ES-I3 (cell line): ENCODE measurements around the gene BPIFA2.
"Not testable (repeated sequence)": the region's sequence is repeated elsewhere in the genome, so short reads cannot be mapped to it uniquely, and the experiment has no call there.

ENCODE experiments used
- H3K36me3 ChIP-seq: 2 replicates; pipeline ENCODE4 v1.6.1; 2013; ENCODE audit warnings: mild to moderate bottlenecking, low read length, control low read depth, moderate library complexity; ENCODE audit not compliant: insufficient read depth
- H3K4me1 ChIP-seq: 2 replicates; pipeline ENCODE4 v1.6.1; 2013; ENCODE audit warnings: mild to moderate bottlenecking, control low read depth, low read length; ENCODE audit not compliant: insufficient read depth
- H3K9ac ChIP-seq: 2 replicates; pipeline ENCODE4 v1.6.1; 2013; ENCODE audit warnings: low read depth, mild to moderate bottlenecking, low read length, moderate library complexity
- H3K9me3 ChIP-seq: 2 replicates; pipeline ENCODE4 v1.6.1; 2013; ENCODE audit warnings: mild to moderate bottlenecking, low read length, moderate library complexity; ENCODE audit not compliant: control insufficient read depth, insufficient read depth

The BPIFA2 gene

GRCh38 chr20:33167859-33168258, at the start of gene BPIFA2:
BPIFA2 (plus strand) TSS chr20:33168159; CDS start chr20:33169146, 987 bp downstream.
- Histone ChIP-seq H3K9ac (no peak within 1 kb of the TSS), H3K9me3 (no peaks in the 10 kb centered on the region), H3K36me3 (no peaks in the 10 kb centered on the region), H3K4me1 (no peaks in the 10 kb centered on the region)

GRCh38 chr20:33119725-33120720, 47.9 kb upstream of the BPIFA2 start:
- Histone ChIP-seq H3K9me3 (peaks cover 3% of the 10 kb centered on the region; the same call in 1 of the 2 replicates), H3K36me3 (no peaks in the 10 kb centered on the region), H3K4me1 (no peaks in the 10 kb centered on the region), H3K9ac (no peak overlapping the region)

GRCh38 chr20:33120934-33121333, 47.0 kb upstream of the BPIFA2 start:
- Histone ChIP-seq H3K9ac (no peak overlapping the region), H3K4me1 (no peaks in the 10 kb centered on the region), H3K36me3 (no peaks in the 10 kb centered on the region), H3K9me3 (peaks cover 3% of the 10 kb centered on the region; the same call in 1 of the 2 replicates)

- H3K4me1 ChIP-seq, H3K9ac ChIP-seq, H3K9me3 ChIP-seq, H3K36me3 ChIP-seq: not testable (repeated sequence)
These were observed 45.7 kb upstream of the BPIFA2 start for GRCh38 chr20:33122297-33122696.

DNA sequence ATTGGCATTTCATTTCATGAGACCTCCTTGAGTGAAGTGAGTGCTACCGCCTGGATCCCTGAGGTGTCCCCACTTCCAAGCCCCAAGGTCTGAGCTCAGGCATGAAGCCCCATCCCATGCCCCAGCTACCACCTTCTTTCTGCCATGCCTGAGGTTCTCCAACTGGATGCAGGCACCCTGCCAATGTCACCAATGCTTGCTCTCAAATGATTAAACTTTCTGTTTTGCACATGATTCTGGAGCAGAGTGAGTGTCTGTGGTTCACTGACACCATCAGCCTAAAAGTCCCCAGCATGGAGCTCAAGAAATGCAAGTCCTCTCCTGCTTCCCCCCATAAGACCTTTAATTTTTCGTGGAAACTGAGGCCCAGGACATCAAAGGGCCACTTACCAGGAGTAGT, 43.7 kb upstream of the BPIFA2 start:
- Histone ChIP-seq H3K9ac (no peak overlapping the region), H3K4me1 (no peaks in the 10 kb centered on the region), H3K9me3 (peaks cover 3% of the 10 kb centered on the region; the same call in 1 of the 2 replicates), H3K36me3 (no peaks in the 10 kb centered on the region)

GRCh38 chr20:33124994-33125393, 43.0 kb upstream of the BPIFA2 start:
- H3K9ac ChIP-seq, result no peak overlapping the region
- no peaks in the 10 kb centered on the region for H3K4me1 ChIP-seq
- no peaks in the 10 kb centered on the region for H3K36me3 ChIP-seq
- peaks cover 3% of the 10 kb centered on the region; the same call in 1 of the 2 replicates for H3K9me3 ChIP-seq

DNA sequence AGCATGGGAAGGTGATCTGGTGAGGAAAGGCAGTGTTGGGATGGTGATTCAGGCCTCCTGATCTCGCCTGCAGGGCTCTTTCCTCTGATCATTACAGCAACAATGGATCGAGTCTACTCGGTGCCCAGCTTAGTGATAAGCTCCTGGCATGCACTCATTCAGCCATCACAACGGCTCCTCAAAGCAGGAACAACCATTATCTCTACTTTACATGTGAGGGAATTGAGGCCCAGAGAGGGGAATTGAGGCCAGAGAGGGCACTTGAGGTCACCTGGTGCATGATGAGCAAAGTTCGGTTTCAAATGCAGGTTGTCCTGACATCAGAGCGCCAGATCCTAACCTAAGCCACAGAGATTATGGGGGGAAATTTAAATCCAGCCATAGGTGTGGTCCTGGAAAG, 42.0 kb upstream of the BPIFA2 start:
- H3K36me3 ChIP-seq, result no peaks in the 10 kb centered on the region
- no peaks in the 10 kb centered on the region for H3K9me3 ChIP-seq
- H3K9ac ChIP-seq, result no peak overlapping the region
- H3K4me1 ChIP-seq, result no peaks in the 10 kb centered on the region

DNA sequence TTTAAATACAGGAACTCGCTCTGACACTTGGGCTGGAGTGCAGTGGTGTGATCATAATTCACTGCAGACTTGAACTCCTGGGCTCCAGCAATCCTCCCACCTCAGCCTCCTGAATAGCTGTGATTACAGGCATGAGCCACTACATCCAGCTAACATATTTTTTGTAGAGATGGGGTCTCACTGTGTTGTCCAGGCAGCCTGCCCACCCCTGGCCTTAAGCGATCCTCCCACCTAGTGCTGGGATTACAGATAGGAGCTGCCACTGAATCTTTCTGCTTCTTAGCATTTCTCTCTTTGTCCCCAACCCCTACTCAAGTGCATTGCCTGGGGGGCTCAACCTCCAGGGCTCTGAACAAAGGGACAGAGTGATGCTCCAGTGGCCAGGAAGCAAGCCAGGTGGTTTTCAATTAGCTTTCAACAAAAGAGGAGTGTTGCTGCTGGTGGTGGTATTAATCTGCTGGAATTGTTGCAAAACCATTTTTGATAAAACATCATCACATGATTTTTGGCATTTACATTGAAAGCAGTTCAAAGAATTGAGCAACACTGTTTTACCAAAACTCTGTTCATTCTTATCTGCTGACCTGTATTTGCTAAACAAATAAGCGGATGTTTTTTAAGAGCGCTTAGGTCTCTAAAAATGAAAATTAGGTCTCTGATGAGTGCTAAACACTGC, 40.4 kb upstream of the BPIFA2 start:
- peaks cover 6% of the 10 kb centered on the region for H3K4me1 ChIP-seq
- no peak overlapping the region for H3K9ac ChIP-seq
- no peaks in the 10 kb centered on the region for H3K9me3 ChIP-seq
- no peaks in the 10 kb centered on the region for H3K36me3 ChIP-seq

- H3K36me3 ChIP-seq, result no peaks in the 10 kb centered on the region
- peaks cover 14% of the 10 kb centered on the region for H3K4me1 ChIP-seq
- no peak overlapping the region for H3K9ac ChIP-seq
- no peaks in the 10 kb centered on the region for H3K9me3 ChIP-seq
These were observed 37.3 kb upstream of the BPIFA2 start for GRCh38 chr20:33130568-33131061.

DNA sequence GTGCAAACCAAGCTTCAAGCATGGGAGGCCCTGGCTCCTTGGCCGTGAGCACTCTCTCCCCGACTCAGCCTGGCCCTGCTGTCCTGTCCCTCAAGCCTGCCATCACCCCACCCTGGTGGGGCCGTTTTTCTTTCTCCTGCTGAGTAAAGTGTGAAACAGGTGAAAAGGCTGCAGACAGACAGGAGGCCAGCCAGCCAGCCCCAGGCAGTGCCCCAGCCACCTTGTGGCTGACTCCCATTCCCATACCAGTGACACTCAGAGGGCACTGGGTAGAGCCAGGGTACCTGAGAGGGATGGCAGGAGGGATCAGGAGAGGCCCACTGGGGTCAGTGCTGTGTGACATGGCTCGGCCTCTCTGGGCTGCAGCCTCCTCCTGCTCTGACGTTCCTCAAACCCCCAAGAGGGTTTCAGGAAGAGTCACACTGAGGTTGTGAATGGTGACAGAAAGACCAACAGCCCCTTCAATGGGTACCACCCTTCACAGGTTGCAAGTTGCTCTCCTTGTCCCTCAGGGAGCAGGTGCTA, 35.9 kb upstream of the BPIFA2 start:
- Histone ChIP-seq H3K4me1 (peaks cover 14% of the 10 kb centered on the region), H3K36me3 (no peaks in the 10 kb centered on the region), H3K9me3 (no peaks in the 10 kb centered on the region)

DNA sequence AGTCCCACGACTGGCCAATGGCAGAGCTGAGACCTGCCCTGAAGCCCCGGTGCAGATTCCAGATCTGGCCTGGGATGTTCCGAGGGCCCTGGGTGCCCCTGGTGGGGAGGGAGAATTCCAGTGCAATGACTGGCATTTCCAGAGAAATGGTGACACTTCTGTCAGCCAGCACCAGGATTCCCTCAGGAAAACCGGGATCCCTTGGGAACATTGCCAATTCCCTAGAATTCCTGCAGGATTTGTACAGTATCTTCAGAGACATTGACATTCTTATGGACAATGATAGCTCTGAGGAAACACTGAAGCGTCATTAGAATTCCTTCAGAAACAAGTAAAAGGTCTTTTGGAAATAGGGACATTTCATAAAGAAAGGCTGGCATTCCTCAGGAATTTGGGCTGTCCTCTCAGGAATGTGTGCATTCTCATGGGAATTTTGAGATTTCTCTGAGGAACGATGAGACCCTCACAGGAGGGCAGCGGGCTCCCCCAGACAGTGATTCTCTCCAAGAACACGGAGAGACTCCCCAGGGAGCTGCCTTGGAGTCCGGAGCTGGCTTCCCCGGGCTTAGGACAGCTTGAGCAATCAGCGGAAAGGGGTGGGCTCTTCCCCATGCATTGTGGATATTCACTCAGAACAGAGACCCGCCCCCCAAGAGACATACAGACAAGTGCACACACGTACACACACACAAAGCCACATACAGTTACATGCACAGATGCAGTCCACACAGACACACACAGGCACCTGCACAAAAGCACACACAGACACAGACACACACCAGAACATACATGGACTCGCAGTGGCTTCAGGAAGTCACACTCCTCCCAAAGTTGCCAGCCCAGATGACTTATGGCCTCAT, 35.2 kb upstream of the BPIFA2 start:
- peaks cover 14% of the 10 kb centered on the region for H3K4me1 ChIP-seq

More for the DNA sequence above, 35.9 kb upstream of the BPIFA2 start:
- H3K9ac ChIP-seq, result no peak overlapping the region

DNA sequence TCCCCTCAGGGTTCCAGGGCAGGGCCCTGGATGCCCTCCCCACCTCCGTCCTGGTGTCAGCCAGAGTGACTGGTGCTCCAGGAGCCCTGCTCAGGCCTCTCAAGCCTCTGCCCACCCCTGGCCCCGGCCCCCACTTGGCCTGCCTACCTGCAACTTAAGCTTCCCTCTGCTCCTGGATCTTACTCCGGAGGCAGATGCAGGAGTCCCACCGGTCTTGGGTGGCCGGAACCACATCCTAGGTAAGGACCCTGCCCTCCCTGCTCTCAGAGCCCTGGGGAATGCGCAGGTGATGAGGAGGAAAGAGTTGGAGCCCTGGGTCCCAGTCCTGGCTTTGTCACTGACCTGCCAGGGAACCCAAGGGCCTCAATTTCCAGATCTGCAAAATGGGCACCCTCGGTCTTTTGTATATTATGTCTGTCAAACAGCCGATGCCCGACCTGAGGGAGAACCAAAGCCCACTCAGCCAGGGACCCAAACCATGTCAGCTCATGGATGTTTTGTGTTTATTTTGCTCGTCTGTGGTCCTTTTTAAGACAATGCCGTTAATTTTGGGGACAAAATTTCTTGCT, 34.5 kb upstream of the BPIFA2 start:
- H3K9ac ChIP-seq, result no peak overlapping the region
- no peaks in the 10 kb centered on the region; the same call in 1 of the 2 replicates for H3K9me3 ChIP-seq
- H3K36me3 ChIP-seq, result no peaks in the 10 kb centered on the region
- peaks cover 14% of the 10 kb centered on the region for H3K4me1 ChIP-seq

More for the DNA sequence above, 35.2 kb upstream of the BPIFA2 start:
- Histone ChIP-seq H3K9me3 (no peaks in the 10 kb centered on the region; the same call in 1 of the 2 replicates), H3K36me3 (no peaks in the 10 kb centered on the region), H3K9ac (no peak overlapping the region)

DNA sequence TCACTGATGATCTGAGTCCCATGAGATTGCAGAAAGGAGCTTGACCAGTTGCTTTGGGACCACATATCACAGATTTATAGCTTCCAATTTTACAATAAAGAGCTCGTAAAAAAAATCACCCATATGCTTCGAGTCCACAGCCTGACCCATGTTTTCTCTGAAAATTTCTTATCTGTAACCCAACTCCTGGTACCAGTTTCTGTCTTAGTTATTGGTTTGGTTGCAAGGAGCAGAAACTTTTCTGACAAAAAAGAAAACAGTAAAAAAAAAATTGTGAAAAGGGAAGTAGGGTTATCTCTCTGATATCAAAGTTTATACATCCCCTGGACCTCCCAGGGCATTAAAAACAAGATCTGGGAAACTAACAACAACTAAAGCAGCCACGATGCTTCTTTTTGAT, 30.8 kb upstream of the BPIFA2 start:
- Histone ChIP-seq H3K9ac (no peak overlapping the region), H3K4me1 (peaks cover 11% of the 10 kb centered on the region), H3K9me3 (no peaks in the 10 kb centered on the region; the same call in 1 of the 2 replicates), H3K36me3 (no peaks in the 10 kb centered on the region)
